Glomerular visceral epithelial cell (primary cell): ENCODE measurements around the gene TRIM23.
"Not testable (repeated sequence)": the region's sequence is repeated elsewhere in the genome, so short reads cannot be mapped to it uniquely, and the experiment has no call there.

ENCODE experiments used
- DNase-seq: peaks from one replicate; pipeline ENCODE4 v3.0.0-alpha.2; 2016; ENCODE audit errors: extremely low spot score

TRIM23 gene

DNA sequence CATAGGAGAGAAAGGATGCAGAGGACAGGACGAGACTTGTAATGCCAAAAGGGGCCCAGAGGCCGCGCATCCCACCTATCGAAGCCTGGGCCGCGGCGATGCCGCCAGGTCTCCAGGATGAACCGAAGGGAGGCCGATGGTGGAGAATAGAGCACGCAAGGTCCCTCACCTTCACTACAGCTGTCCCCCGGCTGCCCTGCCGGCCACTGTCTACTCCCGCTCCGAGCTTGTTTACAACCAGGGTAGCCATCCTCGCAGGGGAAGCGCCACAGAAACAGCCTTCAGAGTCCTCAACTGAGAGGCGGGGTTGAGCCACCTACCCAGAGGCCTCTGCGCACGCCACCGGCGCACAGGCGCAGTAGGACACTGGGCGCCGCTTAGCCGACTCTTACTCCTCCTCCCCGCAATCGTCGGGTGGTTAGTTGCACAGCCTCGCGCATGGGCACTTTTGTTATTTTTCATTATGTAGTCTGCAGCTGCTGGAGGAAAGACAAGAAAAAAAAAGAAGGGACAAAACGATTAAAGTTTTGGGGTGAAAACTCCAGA, at the start of gene TRIM23:
TRIM23 (minus strand) TSS at position 309 of the 546 bp plus-strand sequence; CDS start at position 250, 59 bp downstream.
- DNase-seq = peak; percentile 93

DNA sequence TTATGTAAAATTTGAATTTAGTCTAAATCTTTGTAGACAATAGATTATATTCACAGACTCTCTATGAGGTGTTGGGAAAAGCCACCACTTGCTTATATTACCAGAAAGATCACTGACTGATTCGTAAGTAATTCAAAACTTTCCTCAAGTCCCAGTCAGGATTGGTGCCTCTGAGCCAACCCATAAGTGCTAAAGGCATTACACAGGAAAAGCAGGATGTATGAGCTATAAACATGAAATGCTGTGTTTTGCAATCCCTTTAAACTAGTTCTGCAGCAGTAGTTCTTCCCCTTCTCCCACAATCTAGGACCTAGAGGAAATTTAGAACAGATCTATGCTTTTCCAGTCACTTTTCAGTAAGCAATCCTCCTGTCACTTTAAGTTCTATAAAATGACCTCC, 48.7 kb upstream of the TRIM23 start:
- no peak for DNase-seq

DNA sequence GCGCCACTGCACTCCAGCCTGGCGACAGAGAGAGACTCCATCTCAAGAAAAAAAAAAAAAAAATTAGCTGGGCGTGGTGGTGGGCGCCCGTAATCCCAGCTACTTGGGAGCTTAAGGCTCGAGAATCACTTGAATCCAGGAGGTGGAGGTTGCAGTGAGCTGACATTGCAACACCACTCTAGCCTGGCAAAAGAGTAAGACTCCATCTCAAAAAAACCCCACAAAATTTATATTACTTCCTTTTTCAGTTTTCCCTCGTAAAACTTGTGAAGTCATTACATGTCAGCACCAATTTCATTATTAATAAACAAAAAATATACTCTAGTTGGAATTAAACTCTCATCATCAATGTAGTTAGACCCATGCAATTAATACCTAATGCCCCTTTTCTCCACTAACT, 44.6 kb upstream of the TRIM23 start:
- no peak for DNase-seq

DNA sequence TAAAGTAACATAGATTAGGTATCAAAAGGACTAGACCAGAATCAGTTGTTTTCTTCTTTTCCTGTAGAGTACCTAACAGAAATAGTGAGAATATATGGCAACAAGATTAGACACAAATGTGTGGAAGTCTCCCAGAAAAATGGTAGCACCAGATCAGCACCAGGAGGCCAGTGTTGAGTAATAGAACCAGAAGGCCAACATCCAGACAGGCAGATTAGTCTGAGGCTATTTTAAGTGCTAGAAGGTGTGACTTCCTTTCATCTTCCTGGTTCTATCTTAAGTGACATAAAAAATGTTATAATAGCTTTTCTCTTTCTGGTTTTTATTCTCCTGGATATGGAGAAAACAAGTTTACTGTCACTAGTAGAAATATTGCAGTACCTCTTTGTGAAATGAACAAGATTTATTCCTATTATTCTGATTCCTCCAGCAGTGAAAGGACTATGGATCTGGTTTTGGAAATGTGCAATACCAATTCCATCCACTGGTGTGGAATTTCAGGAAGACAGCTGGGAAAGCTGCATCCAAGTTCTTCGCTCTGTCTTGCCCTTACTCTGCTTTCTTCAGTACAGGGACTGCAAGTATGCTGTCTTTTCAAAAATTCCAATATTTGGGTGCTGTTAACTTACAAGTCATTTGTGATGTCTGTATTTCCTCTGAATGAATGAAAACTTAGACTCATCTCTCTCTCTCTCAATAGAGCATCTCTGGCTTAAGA, 39.8 kb upstream of the TRIM23 start:
- DNase-seq = peak; percentile 9

DNA sequence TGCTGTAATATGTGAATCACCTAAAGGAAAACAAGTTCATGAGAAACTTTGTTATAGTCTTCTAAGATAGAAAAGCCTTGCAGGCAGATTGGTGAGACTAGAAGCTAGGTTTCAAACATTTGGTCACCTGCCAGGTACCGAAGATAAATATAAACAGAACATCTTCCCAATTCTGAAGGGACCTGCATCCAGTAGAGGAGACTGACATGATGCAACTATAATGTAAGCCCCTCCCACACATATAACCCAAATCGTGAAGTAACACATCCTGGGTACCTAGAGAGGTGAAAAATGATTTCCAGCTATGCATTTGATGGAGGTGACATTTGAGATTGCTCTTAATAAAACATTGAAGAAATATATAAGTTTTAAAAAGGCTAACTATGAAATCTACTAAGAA, 30.6 kb upstream of the TRIM23 start:
- DNase-seq = no peak

DNA sequence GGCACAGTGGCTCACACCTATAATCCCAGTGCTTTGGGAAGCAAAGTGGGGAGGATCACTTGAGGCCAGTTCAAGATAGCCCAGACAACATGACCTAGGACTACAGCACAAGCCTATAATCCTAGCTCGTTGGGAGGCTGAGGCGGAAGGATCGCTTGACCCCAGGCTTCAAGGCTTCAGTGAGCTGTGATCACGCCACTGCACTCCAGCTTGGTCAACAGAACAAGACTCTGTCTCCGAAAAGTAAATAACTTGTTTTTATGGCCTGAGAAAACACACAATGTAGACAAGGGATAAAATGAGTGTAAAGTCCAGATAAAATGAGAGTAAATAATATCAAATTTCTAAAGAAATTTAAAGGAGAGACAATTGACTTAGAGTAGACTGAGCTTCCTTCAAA, 27.0 kb upstream of the TRIM23 start:
- DNase-seq = no peak

DNA sequence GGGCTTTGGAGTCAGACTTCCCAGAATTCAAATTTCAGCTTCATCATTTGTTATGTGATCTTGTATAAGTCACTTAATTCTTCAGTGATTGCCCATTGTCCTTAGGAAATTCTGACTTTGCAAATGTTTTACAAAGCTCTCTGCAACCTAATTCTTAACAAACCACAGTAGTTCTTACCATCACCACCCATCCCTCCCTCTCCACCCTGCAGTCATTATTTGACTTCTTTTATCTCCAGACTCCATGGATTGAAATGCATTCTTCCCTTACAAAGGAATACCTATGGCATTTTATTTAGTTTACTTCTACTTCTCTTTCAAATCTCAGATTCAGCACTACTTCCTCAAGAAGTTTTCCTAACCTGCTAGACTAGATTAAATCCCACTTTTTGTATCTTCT, 23.8 kb upstream of the TRIM23 start:
- DNase-seq = no peak

DNA sequence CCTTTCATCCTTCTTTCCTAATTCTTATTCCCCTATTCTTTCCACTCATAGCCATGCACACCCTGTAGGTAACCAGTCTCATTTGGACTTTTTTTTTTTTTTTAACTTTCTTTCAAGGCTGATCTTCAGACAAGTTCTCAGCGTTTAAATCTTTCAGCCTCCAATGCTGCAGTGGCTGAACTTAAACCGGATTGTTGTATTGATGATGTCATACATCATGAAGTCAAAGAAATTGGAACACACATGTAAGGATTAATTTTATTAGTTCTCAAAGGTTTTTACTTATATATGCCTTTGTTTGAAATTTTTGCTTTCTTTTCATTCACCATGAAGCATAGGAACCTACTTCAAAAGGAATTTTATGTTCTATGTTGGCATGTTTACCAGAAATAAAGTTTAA, 22.8 kb upstream of the TRIM23 start:
- no peak for DNase-seq

DNA sequence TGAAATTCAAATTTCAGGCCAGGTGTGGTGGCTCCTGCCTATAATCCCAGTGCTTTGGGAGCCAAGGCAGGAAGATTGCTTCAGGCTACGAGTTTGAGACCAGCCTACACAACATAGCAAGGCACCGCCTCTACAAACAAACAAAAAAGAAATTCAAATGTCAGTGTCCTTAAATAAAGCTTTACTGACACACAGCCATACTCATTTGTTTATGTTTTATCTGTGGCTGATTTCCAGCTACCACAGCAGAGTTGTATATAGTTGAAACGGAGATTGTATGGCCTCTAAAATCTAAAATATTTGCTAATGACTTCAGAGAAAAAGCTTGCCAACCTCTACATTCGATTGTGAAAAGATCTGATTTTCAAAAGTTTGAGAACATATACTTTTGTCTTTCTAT, 16.1 kb upstream of the TRIM23 start:
- no peak for DNase-seq

DNA sequence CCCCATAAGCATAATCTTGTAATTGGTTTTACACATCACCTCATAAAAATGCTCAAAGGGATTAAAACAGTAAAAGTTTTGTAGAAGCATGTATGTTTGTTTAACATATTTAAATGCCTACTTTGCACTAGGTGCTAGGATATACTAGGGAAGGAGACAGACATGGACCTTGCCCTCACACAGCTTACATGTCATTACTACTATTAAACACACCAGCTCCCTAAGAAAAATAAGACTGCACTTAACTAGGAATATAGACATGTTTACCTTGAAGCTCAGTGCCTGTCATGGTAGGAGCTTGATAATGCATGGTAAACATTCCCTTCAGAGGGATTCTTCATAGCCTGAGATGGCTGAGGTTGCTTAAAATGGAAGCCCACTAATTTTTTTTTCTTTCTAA, 6.8 kb upstream of the TRIM23 start:
- no peak for DNase-seq

DNA sequence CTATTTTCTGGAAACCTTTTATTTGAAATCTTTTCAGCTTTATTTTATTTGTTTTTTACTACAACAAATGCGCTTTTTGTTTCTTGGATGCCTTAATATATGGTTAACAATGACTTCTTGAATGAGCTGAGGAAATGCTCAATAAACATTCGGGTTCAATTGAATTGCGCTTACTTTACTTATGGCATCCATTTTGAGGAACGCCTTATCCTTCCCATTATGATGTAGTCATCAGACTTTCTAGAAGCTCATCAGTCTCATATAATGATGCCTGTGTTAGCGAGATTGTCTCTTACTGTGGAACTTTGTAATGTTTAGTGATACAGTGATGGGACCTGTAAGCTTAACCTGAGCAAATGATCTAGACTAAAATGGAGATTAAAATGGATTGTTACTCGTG, 1.6 kb upstream of the TRIM23 start:
- DNase-seq = no peak

DNA sequence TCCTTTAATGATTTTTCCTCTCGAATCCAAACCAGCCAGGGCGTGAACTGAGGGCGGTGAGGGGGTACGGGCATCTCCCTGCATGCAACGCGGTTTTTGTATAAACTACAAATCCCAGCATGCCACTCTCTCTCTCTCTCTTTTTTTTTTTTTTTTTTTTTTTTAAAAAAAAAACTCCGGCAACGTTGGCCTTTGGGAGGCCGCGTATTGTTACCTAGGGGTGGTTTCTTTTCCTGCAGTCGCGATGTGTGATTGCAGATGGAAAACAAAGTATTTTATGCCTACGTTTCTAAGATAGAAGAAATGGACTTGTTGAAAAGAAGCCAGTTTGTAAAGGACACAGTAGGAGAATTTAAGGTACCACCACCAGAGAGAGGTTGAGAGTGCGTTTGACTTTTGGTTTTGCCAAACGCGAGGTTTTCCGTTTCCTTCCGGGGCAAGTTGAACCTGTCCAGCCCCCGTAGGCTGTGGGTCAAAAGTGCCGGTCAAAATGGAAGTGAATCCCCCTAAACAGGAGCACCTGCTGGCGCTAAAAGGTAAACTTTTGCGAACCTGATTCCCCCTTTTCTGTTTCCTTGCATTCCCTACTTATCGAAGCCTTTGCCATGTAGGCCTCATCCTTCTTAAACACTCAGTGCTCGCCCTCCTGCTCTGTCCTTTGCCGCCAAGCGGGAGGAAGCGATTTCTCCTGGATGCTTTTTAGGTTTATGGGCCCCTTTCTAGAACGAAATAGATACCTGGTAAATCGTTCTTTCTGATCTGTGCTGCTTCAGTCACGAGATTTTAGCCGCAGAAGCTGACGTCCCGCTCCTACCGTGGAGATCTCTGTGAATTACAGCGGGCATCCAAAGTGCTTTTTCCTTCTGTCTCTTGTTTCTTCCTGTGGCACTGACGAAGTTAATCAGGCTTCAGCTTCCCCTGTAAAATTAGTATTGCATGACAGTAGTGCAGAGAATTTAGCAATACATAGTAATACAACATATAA, 730 bp upstream of the TRIM23 start, which contains the start of the genes SHLD3 and TRAPPC13:
SHLD3 (plus strand) TSS at position 457 of the 985 bp plus-strand sequence. CDS start 4,561 bp downstream, outside the sequence.
TRAPPC13 (plus strand) TSS at position 457 of the 985 bp plus-strand sequence; CDS start at position 491, 34 bp downstream.
- peak; percentile 88 for DNase-seq

DNA sequence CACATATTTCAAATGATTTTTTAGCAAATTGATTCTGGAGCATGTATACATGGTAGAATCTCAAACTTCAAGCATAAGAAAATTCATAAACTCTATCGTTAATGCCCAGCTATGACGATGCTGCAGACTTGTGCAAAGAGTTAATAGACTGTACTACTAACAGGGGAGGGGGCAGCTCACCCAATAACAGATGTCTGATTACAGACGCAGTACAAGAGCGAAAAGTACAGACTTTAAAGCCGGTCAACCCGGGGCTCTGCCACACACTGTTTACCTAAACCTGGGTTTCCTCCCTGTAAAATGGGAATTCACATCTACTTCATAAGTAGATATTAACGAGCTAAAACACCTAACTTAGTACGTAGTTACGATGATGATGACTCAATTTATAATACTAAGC, 651 bp downstream of the TRIM23 start:
- no peak for DNase-seq

DNA sequence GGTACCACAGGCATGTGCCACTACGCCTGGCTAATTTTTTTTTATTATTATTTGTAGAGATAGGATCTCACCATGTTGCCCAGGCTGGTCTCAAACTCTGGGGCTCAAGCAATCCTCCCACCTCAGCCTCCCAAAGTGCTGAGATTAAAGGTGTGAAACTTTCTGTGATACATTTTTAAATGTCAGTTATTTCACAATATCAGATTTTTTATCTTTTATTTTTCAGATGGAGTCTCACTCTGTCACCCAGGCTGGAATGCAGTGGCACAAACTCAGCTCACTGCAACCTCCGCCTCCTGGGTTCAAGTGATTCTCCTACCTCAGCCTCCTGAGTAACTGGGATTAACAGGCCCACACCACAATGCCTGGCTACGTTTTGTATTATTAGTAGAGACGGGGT, 2.2 kb downstream of the TRIM23 start:
- not testable (repeated sequence) for DNase-seq

DNA sequence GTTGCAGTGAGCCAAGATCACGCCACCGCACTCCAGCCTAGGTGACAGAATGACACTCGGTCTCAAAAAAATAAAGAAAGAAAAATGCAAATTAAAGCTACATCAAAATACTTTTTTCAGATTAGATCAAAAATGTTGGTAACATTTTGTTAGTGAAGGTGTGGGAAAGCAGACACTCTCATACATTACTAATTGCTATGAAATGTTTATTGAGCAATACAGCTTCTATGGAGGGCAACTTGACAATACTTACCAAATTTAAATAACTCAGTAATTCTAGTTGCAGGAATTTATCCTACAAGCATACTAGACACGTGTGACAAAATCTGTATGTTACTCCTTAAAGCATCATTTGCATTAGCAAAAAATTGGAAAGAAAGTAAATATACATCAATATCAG, 4.1 kb downstream of the TRIM23 start:
- DNase-seq = no peak

DNA sequence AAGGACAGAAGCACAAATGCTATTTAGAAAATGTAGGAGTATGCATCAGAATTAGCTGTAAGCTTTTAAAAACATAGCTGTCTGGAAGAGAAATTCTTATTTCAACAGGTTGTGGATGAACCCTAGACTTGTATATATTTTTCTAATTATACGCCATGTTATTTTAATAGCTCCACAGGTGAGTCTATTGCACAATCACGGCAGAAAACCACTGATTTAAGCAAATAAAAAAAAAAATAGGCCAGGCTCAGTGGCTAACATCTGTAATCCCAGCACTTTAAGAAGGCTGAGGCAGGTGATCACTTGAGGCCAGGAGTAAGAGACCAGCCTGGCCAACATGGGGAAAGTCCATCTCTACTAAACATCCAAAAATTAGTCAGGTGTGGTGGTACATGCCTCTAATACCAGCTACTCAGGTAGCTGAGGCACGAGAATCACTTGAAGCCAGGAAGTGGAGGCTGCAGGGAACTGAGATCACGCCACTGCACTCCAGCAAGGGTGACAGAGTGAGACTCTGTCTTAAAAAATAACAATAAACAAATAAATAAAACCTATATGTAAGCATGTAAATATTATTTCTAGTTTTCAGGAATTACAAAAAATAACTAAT, 11.7 kb downstream of the TRIM23 start:
- DNase-seq = no peak

DNA sequence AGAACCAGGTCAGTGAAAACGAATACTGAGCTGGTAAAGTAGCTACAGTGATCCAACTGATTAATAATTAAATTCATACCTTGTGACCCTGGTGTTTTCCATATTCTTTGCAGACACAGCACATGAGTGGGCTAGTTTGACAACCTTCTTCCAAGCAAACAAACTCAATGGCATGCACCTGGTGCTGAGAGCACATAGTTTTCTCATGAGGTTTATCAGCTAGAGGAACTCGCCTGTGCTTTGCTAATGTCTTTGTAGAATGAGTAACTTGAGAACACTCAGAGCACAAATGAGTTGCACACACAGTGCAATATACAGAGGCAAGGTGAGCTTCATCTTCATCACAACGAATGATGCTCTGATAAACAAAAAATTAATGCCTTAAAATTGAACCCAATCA, 12.6 kb downstream of the TRIM23 start:
- DNase-seq = peak; percentile 72

DNA sequence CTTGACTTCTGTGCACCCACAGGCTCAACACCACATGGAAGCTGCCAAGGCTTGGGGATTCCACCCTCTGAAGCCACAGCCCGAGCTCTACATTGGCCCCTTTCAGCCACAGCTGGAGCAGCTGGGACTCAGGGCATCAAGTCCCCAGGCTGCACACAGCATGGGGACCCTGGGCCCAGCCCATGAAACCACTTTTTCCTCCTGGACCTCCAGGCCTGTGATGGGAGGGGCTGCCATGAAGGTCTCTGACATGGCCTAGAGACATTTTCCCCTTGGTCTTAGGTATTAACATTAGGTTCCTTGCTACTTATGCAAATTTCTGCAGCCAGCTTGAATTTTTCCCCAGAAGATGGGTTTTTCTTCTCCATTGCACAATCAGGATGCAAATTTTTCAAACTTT, 22.4 kb downstream of the TRIM23 start:
- not testable (repeated sequence) for DNase-seq

DNA sequence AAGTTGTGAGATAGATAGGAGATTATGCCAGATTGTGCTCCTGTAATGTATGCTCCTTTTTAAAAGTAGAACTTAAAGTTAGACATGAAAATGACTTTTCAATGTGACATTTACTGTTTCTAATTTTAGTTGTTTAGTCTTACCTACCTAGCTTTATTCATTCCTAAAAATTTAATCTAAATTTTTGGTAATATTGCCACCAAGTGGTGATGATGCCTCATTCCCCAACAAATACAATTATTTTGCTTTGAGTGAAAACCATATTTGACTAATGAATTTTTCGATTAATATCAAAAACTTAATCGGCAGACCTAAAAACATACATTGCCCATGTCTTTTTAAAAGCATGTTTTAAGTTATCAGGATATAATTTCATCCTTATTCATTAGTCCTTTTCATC, 35.4 kb downstream of the TRIM23 start:
- DNase-seq = no peak

DNA sequence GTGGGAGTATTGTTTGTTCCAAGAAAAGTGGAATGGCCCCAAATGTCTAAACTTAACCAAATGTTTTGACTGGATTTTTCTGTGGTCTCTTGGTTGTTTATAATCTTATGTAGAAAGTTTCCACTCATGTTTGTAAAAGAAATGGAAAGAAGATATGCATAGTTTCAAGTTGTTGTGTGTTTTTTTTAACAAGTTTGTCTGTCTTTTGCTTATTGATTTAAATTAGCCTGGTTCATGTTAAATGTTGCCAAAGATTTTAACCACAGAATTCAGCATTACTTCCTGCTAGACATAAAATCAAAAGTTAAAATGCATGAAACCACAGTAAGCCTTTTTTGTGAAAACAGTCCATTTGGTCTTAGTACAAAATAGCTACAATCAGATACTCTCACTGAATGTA, 47.0 kb downstream of the TRIM23 start:
- no peak for DNase-seq

DNA sequence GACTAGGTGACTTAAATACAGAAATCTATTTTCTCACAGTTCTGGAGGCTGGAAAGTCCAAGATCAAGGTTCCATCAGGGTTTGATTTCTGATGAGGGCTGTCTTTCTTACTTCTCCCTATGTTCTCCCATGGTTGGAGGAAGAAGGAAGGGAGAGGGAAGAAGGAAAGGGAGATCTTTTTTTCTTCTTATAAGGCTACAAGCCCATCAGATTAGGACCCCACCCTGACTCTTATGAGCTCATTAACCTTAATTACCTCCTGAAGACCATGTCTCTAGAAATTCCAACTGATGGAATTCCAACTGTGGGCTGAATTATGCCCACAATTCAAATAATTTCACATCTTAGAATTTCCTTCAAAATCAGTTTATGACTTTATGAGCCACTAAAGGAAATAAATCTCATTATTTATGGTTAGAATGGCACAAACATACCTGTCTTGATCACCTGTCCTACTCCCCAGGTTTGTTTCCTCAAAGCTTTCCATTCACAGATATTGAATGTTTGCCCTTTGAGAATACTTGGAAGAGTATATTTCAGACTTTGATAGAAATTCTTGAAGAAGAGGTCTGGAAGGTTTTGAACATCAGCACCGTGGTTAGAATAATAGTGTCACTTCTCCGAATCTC, 53.4 kb downstream of the TRIM23 start:
- no peak for DNase-seq
